Upper lobe of left lung (tissue), 6 donors: ENCODE measurements around the gene VENTX. TPM values are rescaled to one million over a fixed set of nuclear protein-coding genes. Genes with fewer than 3 reads are reported as not detected.
A peak's percentile ranks its signal among the peaks of the same experiment; 100 is the strongest.

Experiments
- ATAC-seq, 2 donors: fragments of 200-7000 bp; cut with Tn5 transposase; one replicate each; pipeline ENCODE4 v1.9.1; 2022; ENCODE audit warnings: mild to moderate bottlenecking in 2 of 2, moderate library complexity in 2 of 2; ENCODE audit not compliant: low FRiP score in 2 of 2
- DNase-seq, 2 donors: peaks; one replicate each; pipeline ENCODE4 v3.0.0-alpha.2; 2019 to 2020
- H3K27ac ChIP-seq, 4 donors: fragments of 200-600 bp; sonication (generic); one replicate each; pipeline ENCODE4 v1.5.1; 2016 to 2019
- H3K27me3 ChIP-seq, 4 donors: fragments of 200-600 bp; sonication (generic); one replicate each; pipeline ENCODE4 v1.5.1; 2017 to 2019
- H3K36me3 ChIP-seq, 4 donors: fragments of 200-600 bp; sonication (generic); one replicate each; pipeline ENCODE4 v1.5.1; 2016 to 2019
- H3K4me1 ChIP-seq, 4 donors: fragments of 200-600 bp; sonication (generic); one replicate each; pipeline ENCODE4 v1.5.1; 2018 to 2019
- H3K4me3 ChIP-seq, 4 donors: fragments of 200-600 bp; sonication (generic); one replicate each; pipeline ENCODE4 v1.5.1; 2017 to 2019; ENCODE audit warnings: mild to moderate bottlenecking in 2 of 4, moderate library complexity in 1 of 4
- H3K9me3 ChIP-seq, 4 donors: fragments of 200-600 bp; sonication (generic); one replicate each; pipeline ENCODE4 v1.5.1; 2018 to 2019
- EP300 ChIP-seq, 4 donors: sonication (generic); formaldehyde crosslinking; IDR thresholded peaks; one replicate each; pipeline ENCODE4 v1.5.1; 2017; ENCODE audit warnings: antibody characterized with exemption in 4 of 4, control low read depth in 2 of 4
- POLR2A ChIP-seq, 4 donors: fragments of 450-650 bp; IDR thresholded peaks; one replicate each; pipeline ENCODE4 v1.5.1; 2016 to 2017; ENCODE audit warnings: antibody characterized with exemption in 4 of 4, mild to moderate bottlenecking in 2 of 4
- POLR2AphosphoS5 ChIP-seq, 2 donors: sonication (generic); formaldehyde crosslinking; IDR thresholded peaks; one replicate each; pipeline ENCODE4 v1.5.1; 2017; ENCODE audit warnings: antibody characterized with exemption in 2 of 2
- WGBS, 2 donors: methylation state at CpG; one replicate each; pipeline ENCODE4 v1.1.5; 2017 to 2018; 5-methylcytosine and 5-hydroxymethylcytosine counted together
- total RNA-seq, 6 donors: library from RNA; depleted of rRNA in 4 of 6; stranded (reverse); fragments of >200 nt in 4 of 6; gene quantifications; one replicate each; pipeline versions ENCODE4 v1.1.0 to v1.2.1, GENCODE V29; 2016 to 2021
- TF ChIP-seq, protein P1 (sequence below), 6 experiments: fragments of 450-650 bp in 4 of 6; fragments of 200-600 bp in 2 of 6; sonication (generic) in 2 of 6; IDR thresholded peaks; one replicate each; pipeline ENCODE4 v1.5.1; 2016 to 2019; ENCODE audit warnings: antibody characterized with exemption in 6 of 6
- donor health status: DM: no; HTN: no; CAD: no; lungs with moderate emphysema.
- donor health status: DM: no; HTN: yes; CAD: no; lungs with severe emphysema.

The VENTX gene
- total RNA-seq, 6 donors from 2014 or later = 1.7 to 11.5 (median 4.4) TPM

DNA sequence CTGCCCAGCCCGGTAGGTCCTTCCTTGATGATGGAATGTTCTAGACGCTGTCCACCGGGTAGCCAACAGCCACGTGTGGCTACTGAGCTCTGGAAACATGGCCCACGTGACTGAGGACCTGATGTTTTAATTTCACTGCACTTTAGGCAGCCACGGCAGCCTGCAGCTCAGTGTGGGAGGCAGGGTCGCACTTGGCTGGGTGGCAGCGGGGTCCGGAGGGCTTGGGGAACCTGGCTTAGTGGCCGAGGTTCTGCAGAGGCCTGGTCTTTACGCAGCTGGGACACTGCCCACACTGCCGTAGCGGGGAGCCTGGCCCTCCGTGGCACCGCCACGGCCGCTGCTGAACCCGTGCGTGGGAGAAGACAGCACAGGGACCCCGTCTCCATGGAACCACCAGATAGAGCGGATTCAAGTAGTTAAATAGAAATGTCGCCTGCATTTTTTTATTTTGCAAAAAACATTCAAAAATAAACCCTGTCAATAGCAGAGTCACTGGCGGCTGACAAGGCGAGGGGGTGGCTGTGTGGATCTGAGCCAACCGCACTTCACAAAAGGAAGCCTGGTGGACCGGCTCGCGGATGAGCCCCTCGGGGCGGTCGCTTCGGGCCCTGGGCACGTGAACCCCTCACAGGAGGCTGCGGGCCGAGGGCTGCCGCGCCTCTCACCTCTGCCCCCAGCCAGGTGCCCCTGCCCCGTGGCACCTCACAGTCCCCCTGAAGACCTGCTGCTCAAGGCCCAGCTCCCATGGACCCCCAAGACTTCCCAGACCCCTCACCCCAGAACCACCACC, 33.2 kb upstream of the VENTX start:
- TF ChIP-seq POLR2AphosphoS5 (IDR thresholded peaks at IDR 0.05) (no peak), POLR2A (IDR thresholded peaks at IDR 0.05) (no peak), EP300 (IDR thresholded peaks at IDR 0.05) (no peak)
- TF ChIP-seq, protein P1, sequence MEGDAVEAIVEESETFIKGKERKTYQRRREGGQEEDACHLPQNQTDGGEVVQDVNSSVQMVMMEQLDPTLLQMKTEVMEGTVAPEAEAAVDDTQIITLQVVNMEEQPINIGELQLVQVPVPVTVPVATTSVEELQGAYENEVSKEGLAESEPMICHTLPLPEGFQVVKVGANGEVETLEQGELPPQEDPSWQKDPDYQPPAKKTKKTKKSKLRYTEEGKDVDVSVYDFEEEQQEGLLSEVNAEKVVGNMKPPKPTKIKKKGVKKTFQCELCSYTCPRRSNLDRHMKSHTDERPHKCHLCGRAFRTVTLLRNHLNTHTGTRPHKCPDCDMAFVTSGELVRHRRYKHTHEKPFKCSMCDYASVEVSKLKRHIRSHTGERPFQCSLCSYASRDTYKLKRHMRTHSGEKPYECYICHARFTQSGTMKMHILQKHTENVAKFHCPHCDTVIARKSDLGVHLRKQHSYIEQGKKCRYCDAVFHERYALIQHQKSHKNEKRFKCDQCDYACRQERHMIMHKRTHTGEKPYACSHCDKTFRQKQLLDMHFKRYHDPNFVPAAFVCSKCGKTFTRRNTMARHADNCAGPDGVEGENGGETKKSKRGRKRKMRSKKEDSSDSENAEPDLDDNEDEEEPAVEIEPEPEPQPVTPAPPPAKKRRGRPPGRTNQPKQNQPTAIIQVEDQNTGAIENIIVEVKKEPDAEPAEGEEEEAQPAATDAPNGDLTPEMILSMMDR (IDR thresholded peaks at IDR 0.05) = no peak
- Histone ChIP-seq H3K27ac (no peak overlapping the region), H3K4me1 (no peaks in the 10 kb centered on the region), H3K9me3 (no peaks in the 10 kb centered on the region), H3K36me3 (no peaks in the 10 kb centered on the region), H3K27me3 (no peaks in the 10 kb centered on the region), H3K4me3 (no peak overlapping the region)
- DNase-seq = peak in 1 of 2 donors; percentile 79
- 90% methylated on average over 18 to 38 of the region's 38 CpGs for WGBS, 2 donors
- no peak for ATAC-seq

DNA sequence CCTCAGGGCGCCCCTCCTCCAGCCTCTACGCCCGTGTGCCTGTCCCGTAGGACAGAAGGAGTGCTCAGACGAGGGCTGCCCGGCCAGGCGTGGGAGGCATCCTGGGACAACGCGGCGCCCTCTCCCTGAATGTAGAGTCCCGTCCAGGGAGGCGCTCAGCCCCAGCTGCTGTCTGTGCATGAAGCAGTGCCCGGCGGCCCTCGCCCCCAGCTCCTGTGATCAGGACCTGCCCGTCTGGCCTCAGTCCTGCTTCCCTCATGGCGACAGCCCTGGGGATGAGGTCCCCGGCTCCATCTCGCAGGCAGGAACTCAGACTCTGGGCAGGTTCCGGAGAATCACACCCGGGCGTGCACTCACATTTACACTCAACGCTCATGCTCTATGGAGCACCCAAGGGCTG, 32.5 kb upstream of the VENTX start:
- no peak for TF ChIP-seq POLR2A (IDR thresholded peaks at IDR 0.05)
- no peak for TF ChIP-seq POLR2AphosphoS5 (IDR thresholded peaks at IDR 0.05)
- TF ChIP-seq EP300 (IDR thresholded peaks at IDR 0.05) = no peak
- TF ChIP-seq, protein P1 (IDR thresholded peaks at IDR 0.05) = no peak
- Histone ChIP-seq H3K4me1 (no peaks in the 10 kb centered on the region), H3K27ac (no peak overlapping the region), H3K4me3 (no peak overlapping the region), H3K27me3 (no peaks in the 10 kb centered on the region), H3K9me3 (no peaks in the 10 kb centered on the region), H3K36me3 (no peaks in the 10 kb centered on the region)
- ATAC-seq (no peak), DNase-seq (peak in 1 of 2 donors; percentile 74)
- WGBS, 2 donors = 85 to 89% methylated on average over 10 to 21 of the region's 23 CpGs

DNA sequence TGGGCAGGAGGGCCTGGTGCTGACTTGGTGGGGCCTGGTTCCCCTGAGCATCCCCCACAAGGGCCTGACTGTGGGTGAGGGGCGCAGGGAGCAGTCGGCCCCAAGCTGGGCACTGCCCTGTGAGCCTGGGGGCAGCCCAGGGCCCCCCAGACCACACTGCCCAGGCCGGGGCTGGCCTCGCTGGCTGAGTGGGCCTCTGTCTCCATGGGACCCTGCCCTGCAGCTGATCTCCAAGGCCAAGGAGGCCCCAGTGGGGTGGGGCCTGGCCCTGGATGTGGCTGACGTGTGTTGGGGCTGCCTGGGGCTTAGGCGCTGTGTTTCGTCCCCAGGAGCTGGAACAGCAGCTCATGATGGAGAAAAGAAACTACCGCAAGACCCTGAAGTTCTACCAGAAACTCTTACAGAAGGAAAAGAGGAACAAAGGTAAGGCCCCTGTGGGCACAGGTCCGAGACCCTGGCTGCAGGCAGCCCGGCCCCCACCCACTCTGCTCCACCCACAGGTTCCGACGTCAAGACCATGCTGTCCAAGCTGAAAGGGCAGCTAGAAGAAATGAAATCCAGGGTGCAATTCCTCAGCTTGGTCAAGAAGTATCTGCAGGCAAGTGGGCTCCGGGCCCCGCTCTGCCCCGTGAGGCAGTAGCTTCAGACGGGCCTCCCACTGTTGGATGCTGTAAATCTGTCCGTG, 31.2 kb upstream of the VENTX start:
- WGBS, 2 donors = 83 to 92% methylated on average over 11 to 17 of the region's 17 CpGs
- Histone ChIP-seq H3K9me3 (no peaks in the 10 kb centered on the region), H3K4me3 (no peak overlapping the region), H3K4me1 (no peaks in the 10 kb centered on the region), H3K36me3 (no peaks in the 10 kb centered on the region), H3K27ac (no peak overlapping the region), H3K27me3 (no peaks in the 10 kb centered on the region)
- peak in 1 of 2 donors; percentile 72 for DNase-seq
- TF ChIP-seq, protein P1 (IDR thresholded peaks at IDR 0.05) = no peak
- TF ChIP-seq EP300 (IDR thresholded peaks at IDR 0.05) (no peak), POLR2A (IDR thresholded peaks at IDR 0.05) (no peak), POLR2AphosphoS5 (IDR thresholded peaks at IDR 0.05) (no peak)
- no peak for ATAC-seq

DNA sequence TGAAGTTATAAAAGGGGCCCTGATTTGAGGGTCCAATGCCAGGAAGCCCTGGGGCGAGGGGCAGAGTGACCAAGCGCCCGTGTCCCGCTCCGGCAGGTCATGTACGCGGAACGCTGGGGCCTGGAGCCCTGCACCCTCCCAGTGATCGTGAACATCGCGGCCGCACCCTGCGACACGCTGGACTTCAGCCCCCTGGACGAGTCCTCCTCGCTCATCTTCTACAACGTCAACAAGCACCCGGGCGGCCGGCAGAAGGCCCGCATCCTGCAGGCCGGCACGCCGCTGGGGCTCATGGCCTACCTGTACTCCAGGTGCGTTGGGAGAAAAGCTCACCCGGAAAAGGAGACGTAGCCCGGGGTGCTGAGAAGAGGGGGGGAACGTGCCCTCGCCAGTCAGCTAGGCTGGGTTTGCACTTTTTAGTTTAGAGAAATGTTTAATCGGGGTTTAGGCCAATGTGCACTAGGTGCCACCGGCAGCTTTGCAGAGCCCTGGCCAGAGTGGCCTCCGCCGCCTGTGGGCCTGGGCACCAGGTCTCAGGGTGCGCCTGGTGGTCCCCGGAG, 30.5 kb upstream of the VENTX start:
- DNase-seq (peak in 1 of 2 donors; percentile 84), ATAC-seq (no peak)
- Histone ChIP-seq H3K4me1 (no peaks in the 10 kb centered on the region), H3K36me3 (no peaks in the 10 kb centered on the region), H3K4me3 (no peak overlapping the region), H3K27me3 (no peaks in the 10 kb centered on the region), H3K27ac (no peak overlapping the region), H3K9me3 (no peaks in the 10 kb centered on the region)
- 95 to 97% methylated on average over 28 to 36 of the region's 36 CpGs for WGBS, 2 donors
- TF ChIP-seq, protein P1 (IDR thresholded peaks at IDR 0.05) = no peak
- TF ChIP-seq POLR2AphosphoS5 (IDR thresholded peaks at IDR 0.05) = no peak
- TF ChIP-seq POLR2A (IDR thresholded peaks at IDR 0.05) = no peak
- TF ChIP-seq EP300 (IDR thresholded peaks at IDR 0.05) = no peak
